Daoy (cell line): ENCODE results near the gene GJB3. TPM values are rescaled to one million over a fixed set of nuclear protein-coding genes. Genes with fewer than 3 reads are reported as not detected.
"Not testable (repeated sequence)": the region's sequence is repeated elsewhere in the genome, so short reads cannot be mapped to it uniquely, and the experiment has no call there.

Source experiments
- DNase-seq: peaks from one replicate; pipeline ENCODE4 v3.0.0-alpha.2; 2015; ENCODE audit warnings: low read depth
- total RNA-seq: library from RNA; depleted of rRNA; stranded (reverse); fragments of >200 nt; shearing (Covaris generic); gene quantifications from 2 replicates; pipeline ENCODE4 v1.2.3, GENCODE V29; 2014

GJB3 gene
- total RNA-seq, 1 experiment from 2014 or later: not detected

- no peak for DNase-seq
These were observed 19.7 kb upstream of the GJB3 start for GRCh38 chr1:34761176-34761761.

DNA sequence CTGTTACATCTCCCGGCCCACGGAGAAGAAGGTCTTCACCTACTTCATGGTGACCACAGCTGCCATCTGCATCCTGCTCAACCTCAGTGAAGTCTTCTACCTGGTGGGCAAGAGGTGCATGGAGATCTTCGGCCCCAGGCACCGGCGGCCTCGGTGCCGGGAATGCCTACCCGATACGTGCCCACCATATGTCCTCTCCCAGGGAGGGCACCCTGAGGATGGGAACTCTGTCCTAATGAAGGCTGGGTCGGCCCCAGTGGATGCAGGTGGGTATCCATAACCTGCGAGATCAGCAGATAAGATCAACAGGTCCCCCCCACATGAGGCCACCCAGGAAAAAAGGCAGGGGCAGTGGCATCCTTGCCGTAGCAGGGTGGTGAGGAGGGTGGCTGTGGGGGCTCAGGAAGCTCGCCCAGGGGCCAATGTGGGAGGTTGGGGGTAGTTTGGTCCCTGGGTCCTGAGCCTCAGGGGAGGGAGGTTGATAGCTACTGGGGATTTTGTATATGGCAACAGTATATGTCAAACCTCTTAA, 19.2 kb upstream of the GJB3 start:
- DNase-seq: no peak

- DNase-seq: peak; percentile 31
These were observed 18.4 kb upstream of the GJB3 start for GRCh38 chr1:34762474-34763141.

DNA sequence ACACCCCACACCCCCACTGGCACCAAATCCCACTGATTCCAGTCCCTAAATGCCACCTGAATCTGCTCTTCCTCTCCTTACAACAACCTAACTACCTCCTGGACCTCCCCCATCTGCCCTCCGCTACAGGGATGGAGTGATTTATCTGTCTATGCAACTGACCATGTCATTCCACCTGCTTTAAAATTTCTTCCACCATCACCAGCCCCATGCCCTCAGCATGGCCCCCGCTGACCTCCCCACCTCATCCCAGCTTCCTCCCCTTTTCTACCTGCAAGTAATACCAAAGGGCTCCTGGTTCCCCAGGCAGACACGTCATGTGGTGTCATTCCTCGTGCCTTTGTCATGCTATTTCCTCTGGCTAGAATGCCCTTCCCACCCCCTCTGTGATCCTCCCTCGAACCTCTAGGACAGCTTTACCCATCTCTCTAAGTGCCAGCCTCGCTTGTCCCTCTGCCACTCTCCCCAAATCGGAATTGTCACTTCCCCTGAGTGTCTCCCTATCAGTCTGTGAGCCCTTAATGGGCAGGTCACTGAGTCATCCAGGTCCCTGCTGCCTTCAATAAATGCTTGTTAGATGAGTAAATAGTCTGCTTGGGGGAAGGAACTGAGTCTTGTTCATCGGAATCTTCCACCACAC, 17.8 kb upstream of the GJB3 start:
- peak; percentile 67 for DNase-seq

DNA sequence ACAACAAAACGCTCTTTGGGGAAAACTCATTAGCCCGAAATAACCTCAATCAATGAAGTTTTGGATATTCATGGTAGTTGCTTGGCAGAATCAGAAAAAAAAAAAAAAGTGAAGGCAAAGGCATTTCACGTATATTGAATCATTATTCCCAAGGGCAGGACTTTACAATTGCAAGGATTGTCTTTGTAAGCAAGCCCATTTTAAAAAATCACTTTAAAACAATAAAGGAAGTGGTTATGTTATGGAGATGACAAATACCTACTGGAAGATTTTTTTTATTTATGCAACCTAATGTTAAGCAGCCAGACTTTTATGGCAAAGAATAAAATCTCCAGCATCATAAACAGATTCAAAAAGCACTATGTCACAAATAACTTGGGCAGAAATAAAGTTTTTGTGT, 12.2 kb upstream of the GJB3 start:
- no peak for DNase-seq

DNA sequence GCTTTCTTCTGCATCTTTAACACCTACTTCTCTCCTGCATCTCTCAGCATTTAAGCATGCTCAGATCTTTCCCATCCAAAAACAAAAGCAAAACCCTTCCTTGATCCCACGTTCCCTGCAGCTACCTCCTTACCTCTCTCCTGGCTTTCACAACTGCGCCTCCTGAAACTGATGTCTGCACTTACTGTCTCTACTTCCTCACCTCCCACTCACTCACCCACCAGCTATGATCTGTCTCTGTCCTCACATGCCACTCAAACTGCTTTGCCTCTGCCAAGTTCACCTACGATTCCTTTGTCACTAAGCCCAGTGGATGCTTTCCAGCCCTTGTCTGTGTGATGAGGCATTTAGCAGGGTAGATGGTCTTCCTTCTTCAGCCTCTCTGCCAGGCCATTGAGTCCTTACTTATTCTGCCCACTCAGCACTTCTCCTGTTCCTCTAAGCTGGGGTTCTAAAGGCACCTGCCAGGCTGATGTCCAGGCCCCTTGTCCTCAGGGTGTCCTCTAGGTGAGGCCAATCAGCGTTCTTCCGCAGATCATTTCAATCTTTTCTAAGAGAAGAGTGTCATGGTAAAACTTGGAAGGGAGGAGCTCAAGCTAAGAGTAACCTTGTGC, 10.0 kb upstream of the GJB3 start:
- DNase-seq: no peak

GRCh38 chr1:34771573-34772371, 9.2 kb upstream of the GJB3 start:
- no peak for DNase-seq

GRCh38 chr1:34773114-34773513, 7.9 kb upstream of the GJB3 start:
- not testable (repeated sequence) for DNase-seq

DNA sequence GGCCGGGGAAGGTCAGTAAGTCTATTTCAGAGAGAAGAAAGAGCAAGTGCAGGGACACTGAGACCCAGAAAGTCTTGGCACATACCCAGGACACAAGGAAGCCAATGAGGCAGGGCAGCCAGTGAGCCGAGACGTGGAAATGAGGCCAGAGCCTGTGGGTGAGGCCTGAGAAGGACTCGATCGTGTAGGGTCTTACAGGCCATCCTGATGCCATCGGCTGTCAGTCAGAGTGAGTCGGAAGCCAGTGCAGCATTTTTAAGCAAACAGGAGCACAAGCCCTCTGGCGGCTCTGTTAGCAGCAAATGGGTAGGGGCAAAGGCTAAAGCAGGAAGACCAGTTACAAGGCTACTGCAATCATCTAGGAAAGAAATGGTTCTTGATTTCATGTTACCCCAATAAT, 6.1 kb upstream of the GJB3 start:
- DNase-seq: no peak

DNA sequence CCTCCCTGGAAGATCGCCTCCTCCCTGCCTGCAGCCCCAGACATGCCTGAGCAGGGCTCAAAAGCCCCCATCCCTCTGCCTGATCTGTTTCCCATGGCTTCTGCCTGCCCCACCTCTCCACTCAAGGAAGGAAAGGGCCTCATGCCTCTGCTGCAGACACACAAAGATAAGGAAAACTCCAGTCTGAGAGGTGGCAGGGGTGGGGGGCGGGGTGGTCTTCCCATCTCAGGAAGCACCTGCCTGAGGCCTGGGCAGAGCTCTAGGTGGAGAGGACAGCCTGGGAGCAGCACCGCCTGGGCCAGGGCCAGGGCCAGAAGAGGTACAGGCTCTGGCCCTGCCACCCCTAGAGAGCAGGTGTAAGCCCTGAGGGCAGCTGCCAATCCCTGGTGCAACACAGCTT, 4.1 kb upstream of the GJB3 start:
- DNase-seq: no peak

DNA sequence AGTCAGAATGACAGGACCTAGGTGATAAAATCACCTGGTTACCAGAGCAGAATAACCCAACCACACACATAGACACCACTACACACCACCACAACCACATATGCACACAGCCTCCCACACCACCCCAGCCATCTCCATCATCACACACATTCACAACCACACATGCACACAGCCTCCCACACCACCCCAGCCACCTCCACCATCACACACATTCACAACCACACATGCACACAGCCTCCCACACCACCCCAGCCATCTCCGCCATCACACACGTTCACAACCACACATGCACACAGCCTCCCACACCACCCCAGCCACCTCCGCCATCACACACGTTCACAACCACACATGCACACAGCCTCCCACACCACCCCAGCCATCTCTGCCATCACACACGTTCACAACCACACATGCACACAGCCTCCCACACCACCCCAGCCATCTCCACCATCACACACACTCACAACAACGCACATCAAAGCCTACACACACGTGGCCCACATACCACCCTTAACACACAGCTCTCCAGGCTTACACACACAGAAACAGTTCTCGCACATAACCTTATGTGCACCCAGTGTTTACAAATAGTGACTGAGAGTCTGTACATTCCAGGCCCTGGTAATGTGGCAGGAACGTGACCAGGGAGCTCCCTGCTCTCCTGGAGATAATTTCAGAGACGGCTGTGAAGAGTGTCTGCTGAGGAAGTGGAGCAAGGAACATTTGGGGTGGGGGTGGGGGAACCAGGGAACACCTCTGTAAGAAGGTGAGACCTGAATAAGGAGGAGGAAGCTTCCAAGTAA, 3.3 kb upstream of the GJB3 start:
- no peak for DNase-seq

DNA sequence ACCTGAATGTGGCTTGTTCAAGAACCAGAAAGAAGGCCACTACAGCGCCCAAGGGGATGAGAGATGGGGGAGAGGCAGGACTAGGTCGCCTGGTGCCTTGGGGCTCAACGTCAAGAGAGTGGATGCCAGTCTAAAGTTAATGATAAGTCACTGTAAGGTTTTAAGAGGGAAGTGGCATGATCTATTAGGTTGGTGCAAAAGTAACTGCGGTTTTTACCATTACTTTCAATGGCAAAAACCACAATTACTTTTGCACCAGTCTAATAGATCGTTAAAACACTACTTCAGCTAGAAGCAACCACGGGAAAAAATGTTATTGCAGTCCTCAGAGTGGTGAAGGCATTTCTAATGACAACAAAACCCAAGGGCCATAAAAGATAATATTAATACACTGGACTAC, 2.6 kb upstream of the GJB3 start:
- DNase-seq: no peak

DNA sequence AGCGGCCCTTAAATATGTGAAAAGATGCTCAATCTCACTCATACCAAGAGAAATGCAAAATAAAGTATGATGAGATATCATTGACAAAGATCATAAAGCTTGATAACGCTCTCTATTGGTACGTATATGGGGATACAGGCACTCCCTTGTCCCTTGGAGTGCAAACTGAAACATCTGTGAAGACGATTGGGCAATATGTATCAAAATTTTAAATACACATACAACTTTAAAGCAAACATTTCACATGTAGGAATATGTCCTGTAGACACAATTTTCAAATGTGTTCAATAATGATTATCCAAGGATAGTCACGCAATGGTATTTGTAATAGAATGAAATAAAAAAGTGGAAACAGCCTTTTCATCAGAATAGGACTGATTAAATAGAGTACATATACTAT, 2.0 kb upstream of the GJB3 start:
- no peak for DNase-seq

- DNase-seq: no peak
These were observed 1.5 kb upstream of the GJB3 start for GRCh38 chr1:34779526-34779925.

DNA sequence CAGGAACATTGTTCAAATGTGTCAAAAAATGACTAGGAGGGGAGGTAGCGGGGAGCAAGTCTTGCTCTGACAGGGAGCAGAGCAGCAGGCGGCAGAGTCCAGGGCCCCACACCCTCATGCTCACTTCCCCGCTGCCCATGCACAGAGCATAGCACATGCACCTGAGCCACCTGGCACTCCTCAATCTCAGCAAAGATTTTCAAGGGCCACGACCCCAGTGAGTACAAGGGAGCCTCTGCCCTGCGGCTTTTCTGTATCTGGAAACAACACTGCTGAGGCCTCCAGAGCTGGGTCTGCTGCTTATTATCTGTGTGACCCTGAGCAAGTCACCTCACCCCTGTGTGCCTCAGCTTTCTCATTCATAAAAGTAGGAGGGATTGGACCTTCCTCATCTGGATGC, 1.1 kb upstream of the GJB3 start:
- DNase-seq: no peak

DNA sequence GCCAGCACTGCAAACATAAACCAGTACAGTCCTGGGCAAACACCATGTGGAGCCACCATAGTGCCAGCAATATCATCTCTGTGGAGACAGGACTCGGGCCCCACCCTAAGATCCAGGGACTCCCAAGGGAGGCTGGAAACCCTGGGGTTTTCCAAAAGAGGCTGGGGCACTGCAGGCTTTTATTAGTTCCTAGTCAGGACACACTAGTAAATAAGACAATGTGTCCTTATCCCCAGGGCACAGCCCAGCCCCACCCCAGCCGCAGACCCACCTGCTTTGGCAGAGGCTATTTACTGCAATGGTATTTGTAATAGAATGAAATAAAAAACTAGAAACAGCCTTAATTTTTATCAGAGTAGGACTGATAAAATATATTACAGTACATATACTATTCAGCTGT, 486 bp upstream of the GJB3 start:
- no peak for DNase-seq

- DNase-seq: no peak
These were observed 904 bp downstream of the GJB3 start for GRCh38 chr1:34781844-34782391.

DNA sequence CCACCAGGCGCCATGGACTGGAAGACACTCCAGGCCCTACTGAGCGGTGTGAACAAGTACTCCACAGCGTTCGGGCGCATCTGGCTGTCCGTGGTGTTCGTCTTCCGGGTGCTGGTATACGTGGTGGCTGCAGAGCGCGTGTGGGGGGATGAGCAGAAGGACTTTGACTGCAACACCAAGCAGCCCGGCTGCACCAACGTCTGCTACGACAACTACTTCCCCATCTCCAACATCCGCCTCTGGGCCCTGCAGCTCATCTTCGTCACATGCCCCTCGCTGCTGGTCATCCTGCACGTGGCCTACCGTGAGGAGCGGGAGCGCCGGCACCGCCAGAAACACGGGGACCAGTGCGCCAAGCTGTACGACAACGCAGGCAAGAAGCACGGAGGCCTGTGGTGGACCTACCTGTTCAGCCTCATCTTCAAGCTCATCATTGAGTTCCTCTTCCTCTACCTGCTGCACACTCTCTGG, 3.8 kb downstream of the GJB3 start:
- DNase-seq: no peak

- no peak for DNase-seq
These were observed 4.3 kb downstream of the GJB3 start for GRCh38 chr1:34785231-34785874.

GRCh38 chr1:34785875-34786470, 5.0 kb downstream of the GJB3 start:
- no peak for DNase-seq
